HG02642 (cell line): ENCODE results near the gene AK2.
"Not testable (repeated sequence)": the region's sequence is repeated elsewhere in the genome, so short reads cannot be mapped to it uniquely, and the experiment has no call there.

ENCODE experiments used
- ATAC-seq: cut with Tn5 transposase; IDR thresholded peaks from one replicate; pipeline ENCODE4 v1.9.1; 2021; ENCODE audit warnings: mild to moderate bottlenecking; ENCODE audit not compliant: unreplicated experiment, poor library complexity

AK2 gene

DNA sequence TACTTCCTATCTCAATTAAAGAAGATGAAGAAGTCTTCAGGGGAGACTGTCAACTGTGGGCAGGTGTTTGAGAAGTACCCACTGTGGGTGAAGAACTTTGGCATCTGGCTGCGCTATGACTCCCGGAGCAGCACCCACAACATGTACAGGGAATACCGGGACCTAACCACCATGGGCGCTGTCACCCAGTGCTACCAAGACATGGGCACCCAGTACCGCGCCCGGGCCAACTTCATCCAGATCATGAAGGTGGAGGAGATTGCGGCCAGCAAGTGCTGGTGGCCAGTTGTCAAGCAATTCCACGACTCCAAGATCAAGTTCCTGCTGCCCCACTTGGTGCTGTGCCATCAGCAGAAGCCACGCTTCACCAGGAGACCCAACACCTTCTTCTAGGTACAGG, 56.6 kb downstream of the AK2 start:
- no peak for ATAC-seq

- ATAC-seq = no peak
Measured at GRCh38 chr1:32978854-32979253, 57.8 kb downstream of the AK2 start.

- ATAC-seq = no peak
Measured at GRCh38 chr1:32977546-32978087, 59.1 kb downstream of the AK2 start.

GRCh38 chr1:32975055-32975454, 61.6 kb downstream of the AK2 start:
- ATAC-seq = not testable (repeated sequence)

DNA sequence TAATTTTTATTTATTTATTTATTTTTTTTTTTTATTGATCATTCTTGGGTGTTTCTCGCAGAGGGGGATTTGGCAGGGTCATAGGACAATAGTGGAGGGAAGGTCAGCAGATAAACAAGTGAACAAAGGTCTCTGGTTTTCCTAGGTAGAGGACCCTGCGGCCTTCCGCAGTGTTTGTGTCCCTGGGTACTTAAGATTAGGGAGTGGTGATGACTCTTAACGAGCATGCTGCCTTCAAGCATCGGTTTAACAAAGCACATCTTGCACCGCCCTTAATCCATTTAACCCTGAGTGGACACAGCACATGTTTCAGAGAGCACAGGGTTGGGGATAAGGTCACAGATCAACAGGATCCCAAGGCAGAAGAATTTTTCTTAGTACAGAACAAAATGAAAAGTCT, 63.2 kb downstream of the AK2 start:
- not testable (repeated sequence) for ATAC-seq

DNA sequence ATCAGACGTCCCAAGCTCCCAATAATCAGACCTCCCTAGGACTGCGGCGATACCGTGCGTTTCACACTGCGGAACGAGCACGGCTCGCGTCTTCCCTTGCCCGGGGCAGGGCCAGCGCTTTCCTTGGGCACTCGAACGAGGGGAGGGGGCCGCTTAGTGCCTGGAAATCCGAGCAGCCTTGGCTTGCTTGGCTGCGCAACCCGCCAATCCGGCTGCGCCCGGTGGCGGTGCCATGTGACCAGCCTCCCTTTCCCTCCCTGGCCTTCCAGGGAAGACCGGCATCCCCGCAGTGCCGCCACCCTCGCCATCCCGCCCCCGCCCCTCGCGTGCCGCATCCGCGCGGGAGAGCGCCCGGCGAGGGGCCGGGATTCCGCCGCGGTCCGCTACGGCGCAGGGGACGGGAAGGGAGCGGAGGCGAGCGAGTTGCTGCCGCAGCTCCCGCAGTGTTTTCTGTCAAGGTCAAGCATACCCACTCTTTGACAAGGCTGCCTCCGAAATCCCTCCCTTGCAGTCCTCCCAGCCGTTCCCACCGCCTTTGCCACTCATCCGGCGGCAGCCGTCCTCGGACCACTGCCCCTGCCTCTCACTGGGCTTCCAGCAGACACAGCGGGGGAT, 63.8 kb downstream of the AK2 start:
- ATAC-seq = no peak

GRCh38 chr1:32971576-32971975, 65.1 kb downstream of the AK2 start:
- no peak for ATAC-seq

- no peak for ATAC-seq
Measured at GRCh38 chr1:32971156-32971555, 65.5 kb downstream of the AK2 start.

GRCh38 chr1:32969566-32969965, 67.1 kb downstream of the AK2 start:
- no peak for ATAC-seq

DNA sequence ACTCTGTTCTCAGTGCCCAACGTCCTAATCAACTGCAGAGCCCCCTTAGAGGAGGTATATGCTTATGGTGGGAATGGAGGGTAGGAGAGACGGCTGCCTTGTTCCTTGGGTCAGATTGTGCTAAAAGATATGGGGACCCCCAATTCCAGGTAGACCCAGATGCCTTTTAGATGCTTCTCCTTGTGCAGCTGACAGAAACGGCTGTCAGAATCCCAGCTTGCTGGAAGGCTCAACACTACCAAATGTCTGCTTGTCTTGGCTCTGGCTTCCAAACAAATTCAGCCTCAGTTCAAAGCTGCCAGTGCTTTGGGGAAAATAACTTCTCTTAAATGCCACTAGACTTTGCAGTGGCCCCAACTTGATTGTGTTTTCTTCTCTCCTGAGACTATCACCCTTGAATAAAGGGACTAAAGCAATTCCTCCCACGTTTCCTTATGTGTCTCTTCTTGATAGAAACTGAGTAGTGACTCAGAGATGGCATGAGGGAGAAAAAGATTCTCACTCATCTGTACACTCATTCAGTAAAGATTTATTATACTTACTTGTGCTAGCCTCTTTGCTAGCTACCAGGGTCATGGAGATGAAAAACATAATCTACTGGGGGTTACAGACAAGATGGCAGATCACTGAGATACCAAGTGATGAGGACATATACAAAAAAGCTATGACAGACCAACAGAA, 68.7 kb downstream of the AK2 start:
- no peak for ATAC-seq

DNA sequence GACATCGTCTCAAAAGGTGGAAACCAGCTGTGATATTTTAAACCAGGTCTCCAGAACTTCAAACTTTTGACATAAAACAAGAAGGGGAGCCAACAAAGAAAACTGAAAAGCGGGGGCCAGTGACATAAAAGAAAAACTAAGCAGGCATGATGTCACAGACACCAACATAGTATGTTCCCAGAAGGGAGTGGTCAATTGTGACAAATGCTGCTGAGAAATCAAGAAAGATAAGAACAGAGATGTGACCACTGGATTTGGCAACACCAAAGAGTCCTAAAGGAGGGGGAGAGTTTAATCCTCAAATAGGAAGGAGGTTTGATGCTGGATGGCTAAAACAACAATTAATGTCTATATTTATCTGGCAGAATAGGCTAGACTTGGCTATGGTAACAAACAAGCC, 69.8 kb downstream of the AK2 start:
- no peak for ATAC-seq

- no peak for ATAC-seq
Measured at GRCh38 chr1:32965251-32965747, 71.4 kb downstream of the AK2 start.

GRCh38 chr1:32964461-32965250, 72.0 kb downstream of the AK2 start, which contains the start of gene RNF19B:
TSS of gene RNF19B (minus strand) at chr1:32964809. CDS start at chr1:32964685, 124 bp downstream.
- peak; percentile 81 for ATAC-seq

DNA sequence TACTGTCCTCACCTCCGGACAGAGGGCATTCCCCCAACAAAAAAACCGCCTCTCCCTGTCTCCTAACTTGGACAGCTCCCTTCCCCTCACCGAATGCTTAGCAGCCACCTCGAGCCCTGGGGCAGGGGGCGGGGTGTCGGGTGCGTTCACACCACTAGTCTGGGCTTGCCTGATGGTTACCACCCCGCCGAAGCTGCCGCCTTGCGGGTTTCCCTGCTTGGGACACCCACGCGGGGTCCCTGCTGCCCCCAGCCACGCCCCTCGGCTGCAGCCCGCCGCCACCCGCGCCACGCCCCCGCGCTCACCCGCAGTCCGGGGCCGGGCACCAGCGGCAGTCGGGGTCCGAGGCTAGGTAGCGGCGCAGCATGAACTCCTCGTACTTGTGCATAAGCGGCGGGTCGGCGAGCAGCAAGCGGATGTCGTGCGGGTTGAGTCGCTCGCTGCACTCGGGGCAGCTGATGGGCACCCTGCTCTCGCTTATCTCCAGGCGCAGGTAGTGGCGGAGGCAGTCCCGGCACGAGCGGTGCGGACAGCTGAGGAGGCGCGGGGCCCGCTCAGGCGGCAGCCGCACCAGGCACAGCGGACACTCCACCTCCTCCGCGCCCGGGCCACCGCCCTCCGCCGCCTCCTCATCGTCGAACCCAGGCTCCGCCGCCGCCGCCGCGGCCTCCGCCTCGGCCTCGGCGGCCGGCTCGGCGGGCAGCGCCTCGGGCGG, 72.8 kb downstream of the AK2 start:
- peak; percentile 27 for ATAC-seq

DNA sequence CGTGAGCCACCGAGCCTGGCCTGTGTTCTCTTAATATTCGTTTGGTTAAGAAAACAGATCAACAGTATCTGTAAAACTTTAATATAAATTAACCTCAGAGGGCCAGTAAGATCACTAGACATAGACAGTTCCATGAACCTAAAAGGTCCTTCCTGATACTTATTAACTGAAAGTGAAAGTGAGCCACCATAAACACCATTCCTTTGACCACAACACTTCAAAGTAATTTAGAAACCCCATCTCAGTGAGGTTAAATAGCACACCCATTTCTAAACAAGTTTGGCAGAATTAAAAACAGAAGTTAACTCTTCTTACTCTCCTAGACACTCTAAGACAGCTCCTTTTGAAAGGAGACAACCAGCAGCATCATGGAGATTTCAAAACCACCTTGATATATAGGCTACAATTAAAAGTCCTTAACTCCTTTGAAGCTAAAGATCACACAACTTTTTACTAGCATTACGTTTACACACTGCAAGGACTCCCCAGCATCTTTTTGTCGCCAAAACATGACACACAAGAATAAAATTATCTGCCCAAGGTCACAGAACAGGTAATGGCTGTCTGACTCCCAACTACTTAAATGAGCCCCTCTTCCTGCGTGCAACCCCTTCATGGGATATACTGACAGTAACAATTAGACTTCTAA, 74.3 kb downstream of the AK2 start:
- ATAC-seq = no peak

- no peak for ATAC-seq
Measured at GRCh38 chr1:32960819-32961355, 75.8 kb downstream of the AK2 start.

DNA sequence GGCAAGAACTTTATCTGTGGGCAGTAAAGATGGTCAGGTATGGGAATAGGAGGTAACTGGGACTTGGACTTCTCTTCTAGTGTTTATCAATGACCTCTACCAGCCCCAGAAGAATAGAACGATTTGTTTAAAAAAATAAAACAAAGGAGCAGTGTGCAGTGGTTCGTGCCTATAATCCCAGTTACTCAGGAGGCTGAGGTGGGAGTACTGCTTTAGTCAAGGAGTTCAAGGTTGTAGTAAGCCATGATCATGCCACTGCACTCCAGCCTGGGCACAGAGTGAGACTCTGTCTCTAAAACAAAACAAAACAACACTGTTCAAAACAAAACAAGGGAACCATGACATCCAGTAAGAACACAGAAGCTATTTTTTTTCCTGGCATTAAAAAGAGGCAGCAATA, 76.3 kb downstream of the AK2 start:
- no peak for ATAC-seq

GRCh38 chr1:32958827-32959226, 77.9 kb downstream of the AK2 start:
- no peak for ATAC-seq
